PC-3 (cell line): ENCODE results near the gene C11orf24. TPM values are rescaled to one million over a fixed set of nuclear protein-coding genes. Genes with fewer than 3 reads are reported as not detected.

Experiments used
- ATAC-seq: fragments of 200-7000 bp; cut with Tn5 transposase; 2 replicates; pipeline ENCODE4 v1.9.1; 2020; ENCODE audit warnings: mild to moderate bottlenecking, moderate library complexity
- BruUV-seq: library from RNA; stranded (reverse); fragments of 400-500 nt; replicated peaks from 2 replicates; lab custom pipeline; 2021; lab: Mats Ljungman, UMichigan
- CTCF ChIA-PET: fragments of 300-600 bp; sonication (Branson Sonifier 250); formaldehyde crosslinking; loops from one replicate; lab custom pipeline; 2022; ENCODE audit warnings: antibody characterized with exemption; lab: Charles Lee
- POLR2A ChIA-PET: fragments of 300-600 bp; sonication (Branson Sonifier 250); formaldehyde crosslinking; loops from one replicate; lab custom pipeline; 2022; ENCODE audit warnings: antibody characterized with exemption; ENCODE audit not compliant: unreplicated experiment; lab: Charles Lee
- DNase-seq: peaks from one replicate; pipeline ENCODE4 v3.0.0-alpha.2; 2015
- H2AFZ ChIP-seq: fragments of 300-600 bp; sonication (generic); 2 replicates; pipeline ENCODE4 v1.6.0; 2016; ENCODE audit warnings: antibody characterized with exemption, low read length
- H3F3A ChIP-seq: fragments of 300-600 bp; sonication (generic); one replicate; pipeline ENCODE4 v1.6.0; 2017; ENCODE audit warnings: antibody characterized with exemption, low read length, control low read depth, mild to moderate bottlenecking; ENCODE audit not compliant: unreplicated experiment
- H3K27ac ChIP-seq: fragments of 300-600 bp; sonication (generic); 2 replicates; pipeline ENCODE4 v1.5.1; 2016; ENCODE audit warnings: mild to moderate bottlenecking, low read length
- H3K27me3 ChIP-seq: fragments of 300-600 bp; sonication (generic); 2 replicates; pipeline ENCODE4 v1.6.1; 2016; ENCODE audit warnings: low read length, mixed read lengths
- H3K36me3 ChIP-seq: fragments of 300-600 bp; sonication (generic); 2 replicates; pipeline ENCODE4 v1.6.1; 2016; ENCODE audit warnings: low read depth, mixed run types, low read length, mixed read lengths
- H3K4me1 ChIP-seq: fragments of 300-600 bp; sonication (generic); 2 replicates; pipeline ENCODE4 v1.5.1; 2016; ENCODE audit warnings: low read length; ENCODE audit not compliant: insufficient read depth
- H3K4me2 ChIP-seq: fragments of 300-600 bp; sonication (generic); 2 replicates; pipeline ENCODE4 v1.6.0; 2016; ENCODE audit warnings: low read length
- H3K4me3 ChIP-seq: fragments of 300-600 bp; sonication (generic); 2 replicates; pipeline ENCODE4 v1.5.1; 2016; ENCODE audit warnings: mild to moderate bottlenecking, low read length, mixed read lengths
- H3K79me2 ChIP-seq: fragments of 300-600 bp; sonication (generic); 2 replicates; pipeline ENCODE4 v1.6.1; 2017; ENCODE audit warnings: low read length, mixed read lengths
- H3K9ac ChIP-seq: fragments of 300-600 bp; sonication (generic); 2 replicates; pipeline ENCODE4 v1.6.0; 2016; ENCODE audit warnings: mild to moderate bottlenecking, low read length
- H3K9me2 ChIP-seq: fragments of 300-600 bp; sonication (generic); replicated peaks from 2 replicates; pipeline ENCODE4 v1.6.1; 2016; ENCODE audit warnings: mixed run types, low read length, mixed read lengths
- H3K9me3 ChIP-seq: fragments of 300-600 bp; sonication (generic); 2 replicates; pipeline ENCODE4 v1.6.1; 2016; ENCODE audit warnings: low read length, mixed read lengths
- H4K20me1 ChIP-seq: fragments of 300-600 bp; sonication (generic); 2 replicates; pipeline ENCODE4 v1.6.1; 2016; ENCODE audit warnings: low read length, mixed read lengths
- CTCF ChIP-seq: fragments of 300-600 bp; sonication (generic); conservative IDR thresholded peaks from 2 replicates; pipeline ENCODE4 v1.5.1; 2017; ENCODE audit warnings: antibody characterized with exemption, low read depth, mild to moderate bottlenecking, low read length
- EZH2 ChIP-seq: fragments of 300-600 bp; sonication (generic); IDR thresholded peaks from one replicate; pipeline ENCODE4 v1.6.1; 2017; ENCODE audit warnings: antibody characterized with exemption, mild to moderate bottlenecking, low read length; ENCODE audit not compliant: unreplicated experiment
- EZH2phosphoT487 ChIP-seq: fragments of 300-600 bp; sonication (generic); IDR thresholded peaks from 2 replicates; pipeline ENCODE4 v1.6.1; 2018; ENCODE audit warnings: mild to moderate bottlenecking, antibody characterized with exemption, low read length, borderline replicate concordance
- intact Hi-C: fragments of 100-400 bp; cut with micrococcal nuclease; formaldehyde crosslinking; loops from 2 replicates; pipeline ENCODE4 v1.9.0; 2023
- total RNA-seq: library from RNA; depleted of rRNA; stranded (reverse); fragments of >200 nt; gene quantifications from 2 replicates; pipeline ENCODE4 v1.2.3, GENCODE V29; 2014

C11orf24 gene
- total RNA-seq, 1 experiment from 2014 or later, result 75.9 TPM

- Histone ChIP-seq H3K4me3 (peak within 1 kb of the TSS; percentile 83), H3K27me3 (no peaks in the 10 kb centered on the region), H3K9me3 (no peaks in the 10 kb centered on the region), H3K4me1 (peaks cover 16% of the 10 kb centered on the region), H3K9me2 (no peaks in the 10 kb centered on the region), H3K79me2 (peaks cover 43% of the 10 kb centered on the region), H2AFZ (peak within 1 kb of the TSS; percentile 95), H3F3A (no peaks in the 10 kb centered on the region), H3K27ac (peak within 1 kb of the TSS; percentile 79), H3K9ac (peak within 1 kb of the TSS; percentile 86), H3K36me3 (no peaks in the 10 kb centered on the region), H4K20me1 (peaks cover 38% of the 10 kb centered on the region), H3K4me2 (peak within 1 kb of the TSS; percentile 88)
- ChIA-PET POLR2A (no interaction called here), CTCF (no interaction called here)
- BruUV-seq, result no TSS peak
- TF ChIP-seq EZH2, result no peak
- no peak for TF ChIP-seq EZH2phosphoT487
- TF ChIP-seq CTCF, result no peak
- DNase-seq, result peak; percentile 45
- intact Hi-C loops, result loop anchor here (10.0 kb wide), 1 partner anchor 198 kb away; the partner anchor contains the start of gene ALDH3B1
- ATAC-seq, result no peak
Observed at GRCh38 chr11:68213135-68213515, 58.6 kb downstream of the C11orf24 start, which contains the start of gene KMT5B. Gene KMT5B (minus strand): TSS chr11:68213296. CDS start chr11:68190076, 23,220 bp downstream.

GRCh38 chr11:68212421-68213134, 59.2 kb downstream of the C11orf24 start:
- H3F3A ChIP-seq, result no peaks in the 10 kb centered on the region
- intact Hi-C loops, result loop anchor here (10.0 kb wide), 1 partner anchor 198 kb away; the partner anchor contains the start of gene ALDH3B1
- no TSS peak for BruUV-seq
- peak overlapping the region; percentile 83 for H3K4me3 ChIP-seq
- H3K9ac ChIP-seq, result peak overlapping the region; percentile 86
- H3K36me3 ChIP-seq, result no peaks in the 10 kb centered on the region
- peak; percentile 60 for ATAC-seq
- H3K4me1 ChIP-seq, result peaks cover 16% of the 10 kb centered on the region
- H3K27ac ChIP-seq, result peak overlapping the region; percentile 41
- peak; percentile 80 for DNase-seq
- H3K9me2 ChIP-seq, result no peaks in the 10 kb centered on the region
- ChIA-PET POLR2A (no interaction called here), CTCF (no interaction called here)
- H4K20me1 ChIP-seq, result peaks cover 38% of the 10 kb centered on the region
- H2AFZ ChIP-seq, result peak overlapping the region; percentile 67
- peak overlapping the region; percentile 81 for H3K4me2 ChIP-seq
- H3K79me2 ChIP-seq, result peaks cover 48% of the 10 kb centered on the region
- H3K27me3 ChIP-seq, result no peaks in the 10 kb centered on the region
- TF ChIP-seq EZH2phosphoT487 (no peak), CTCF (peak; percentile 28; the same call in 1 of the 2 replicates), EZH2 (no peak)
- H3K9me3 ChIP-seq, result no peaks in the 10 kb centered on the region
